Measurements from ENCODE around the gene TRAP1. TPM values are rescaled to one million over a fixed set of nuclear protein-coding genes. Genes with fewer than 3 reads are reported as not detected.

Gene TRAP1
- total RNA-seq, 6 experiments from 2014 or later: 97.6 to 118 (median 103) TPM

DNA sequence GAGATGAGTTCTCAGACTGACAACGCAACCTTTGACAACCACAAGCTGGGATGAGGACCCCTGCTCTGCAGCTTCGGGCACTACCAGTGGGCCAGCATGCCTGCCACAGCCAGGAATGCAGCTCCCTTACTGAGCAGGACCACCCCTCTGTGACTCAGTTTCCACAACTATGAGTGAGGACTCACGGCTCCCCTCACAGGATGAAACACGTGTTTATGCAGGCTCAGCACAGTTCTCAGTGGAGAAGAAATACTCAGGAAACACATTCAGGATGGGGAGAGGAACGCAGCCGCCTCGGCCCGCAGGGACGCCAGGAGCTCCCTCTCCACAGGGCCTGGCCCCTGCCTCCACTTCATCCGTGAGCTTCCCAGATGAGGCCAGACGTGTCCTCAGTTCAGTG, 48.7 kb downstream of the TRAP1 start:
- no peak for DNase-seq
- peaks cover 8% of the 10 kb centered on the region for H3K4me1 Mint-ChIP-seq (ENCODE audit: low read depth)
- no peak overlapping the region for H3K4me3 Mint-ChIP-seq
- H3K27ac Mint-ChIP-seq: no peak overlapping the region
- peaks cover 45% of the 10 kb centered on the region for H3K36me3 Mint-ChIP-seq (ENCODE audit: low read depth)
- H3K27me3 Mint-ChIP-seq (ENCODE audit: insufficient read depth): no peaks in the 10 kb centered on the region; the same call in none of the 2 replicates
- TF ChIP-seq, protein P1, sequence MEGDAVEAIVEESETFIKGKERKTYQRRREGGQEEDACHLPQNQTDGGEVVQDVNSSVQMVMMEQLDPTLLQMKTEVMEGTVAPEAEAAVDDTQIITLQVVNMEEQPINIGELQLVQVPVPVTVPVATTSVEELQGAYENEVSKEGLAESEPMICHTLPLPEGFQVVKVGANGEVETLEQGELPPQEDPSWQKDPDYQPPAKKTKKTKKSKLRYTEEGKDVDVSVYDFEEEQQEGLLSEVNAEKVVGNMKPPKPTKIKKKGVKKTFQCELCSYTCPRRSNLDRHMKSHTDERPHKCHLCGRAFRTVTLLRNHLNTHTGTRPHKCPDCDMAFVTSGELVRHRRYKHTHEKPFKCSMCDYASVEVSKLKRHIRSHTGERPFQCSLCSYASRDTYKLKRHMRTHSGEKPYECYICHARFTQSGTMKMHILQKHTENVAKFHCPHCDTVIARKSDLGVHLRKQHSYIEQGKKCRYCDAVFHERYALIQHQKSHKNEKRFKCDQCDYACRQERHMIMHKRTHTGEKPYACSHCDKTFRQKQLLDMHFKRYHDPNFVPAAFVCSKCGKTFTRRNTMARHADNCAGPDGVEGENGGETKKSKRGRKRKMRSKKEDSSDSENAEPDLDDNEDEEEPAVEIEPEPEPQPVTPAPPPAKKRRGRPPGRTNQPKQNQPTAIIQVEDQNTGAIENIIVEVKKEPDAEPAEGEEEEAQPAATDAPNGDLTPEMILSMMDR (IDR thresholded peaks at IDR 0.05): no peak
- H3K9me3 Mint-ChIP-seq: peaks cover 20% of the 10 kb centered on the region

DNA sequence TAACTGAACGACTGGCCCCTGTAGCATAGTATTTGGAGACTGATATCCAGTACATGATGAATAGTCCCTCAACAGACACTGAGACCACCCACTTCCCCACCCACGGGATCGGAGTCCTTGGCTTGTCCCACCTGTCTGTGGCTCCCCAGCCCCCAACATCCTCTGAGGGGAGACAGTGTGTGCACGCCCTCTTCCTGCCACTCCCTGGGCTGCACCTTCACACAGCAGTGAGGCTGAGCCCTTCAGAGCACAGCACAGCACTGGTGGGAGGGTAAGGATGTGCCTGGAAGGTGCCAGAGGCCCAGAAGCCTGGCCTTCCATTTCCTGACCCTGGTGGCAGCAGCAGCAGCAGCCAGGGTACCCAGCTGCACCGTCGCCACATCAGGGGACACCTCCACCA, 51.8 kb downstream of the TRAP1 start:
- H3K27ac Mint-ChIP-seq: no peak overlapping the region
- H3K27me3 Mint-ChIP-seq (ENCODE audit: insufficient read depth): peaks cover 2% of the 10 kb centered on the region
- H3K4me3 Mint-ChIP-seq: no peak overlapping the region
- H3K36me3 Mint-ChIP-seq (ENCODE audit: low read depth): peaks cover 37% of the 10 kb centered on the region
- TF ChIP-seq, protein P1 (IDR thresholded peaks at IDR 0.05): no peak
- DNase-seq: no peak
- H3K9me3 Mint-ChIP-seq: peaks cover 20% of the 10 kb centered on the region
- peaks cover 8% of the 10 kb centered on the region for H3K4me1 Mint-ChIP-seq (ENCODE audit: low read depth)

DNA sequence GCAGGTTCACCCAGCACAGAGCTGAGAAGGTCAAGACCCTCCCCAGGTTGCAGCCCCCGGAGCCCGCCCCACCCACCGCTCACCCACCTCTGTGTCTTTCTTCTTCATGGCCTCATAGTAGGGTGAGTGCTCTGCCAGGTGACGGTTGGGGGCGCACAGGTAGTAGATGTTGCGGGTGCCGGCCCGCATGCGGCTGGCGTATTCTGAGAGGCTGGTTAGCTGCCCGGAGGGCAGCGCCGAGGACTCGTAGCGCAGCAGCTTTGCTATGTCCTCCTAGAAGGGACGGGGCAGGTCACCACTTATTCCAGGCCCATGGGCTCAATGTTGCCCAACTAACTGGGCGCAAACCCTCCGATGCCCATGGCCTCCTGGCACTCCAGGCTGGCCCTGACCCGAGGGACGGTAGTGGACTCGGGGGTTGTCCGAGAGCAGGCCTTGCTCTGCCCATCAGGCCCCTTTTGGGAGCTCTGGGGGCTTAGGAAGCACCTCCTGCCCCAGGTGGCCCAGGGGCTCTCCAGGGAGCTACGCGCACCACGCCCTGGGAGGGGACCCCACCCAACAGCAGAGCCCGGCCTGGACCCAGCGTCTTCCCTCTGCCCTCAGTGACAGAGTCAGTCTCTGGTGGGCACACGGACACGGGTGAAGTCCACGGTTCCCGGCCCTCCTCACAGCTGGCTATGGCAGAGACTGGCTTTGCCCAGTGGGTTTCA, 53.0 kb downstream of the TRAP1 start:
- Mint-ChIP-seq H3K27me3 (ENCODE audit: insufficient read depth) (peaks cover 2% of the 10 kb centered on the region), H3K36me3 (ENCODE audit: low read depth) (peaks cover 33% of the 10 kb centered on the region), H3K4me3 (no peak overlapping the region), H3K9me3 (peaks cover 13% of the 10 kb centered on the region), H3K27ac (no peak overlapping the region; the same call in 1 of the 2 replicates), H3K4me1 (ENCODE audit: low read depth) (peaks cover under 1% of the 10 kb centered on the region)
- DNase-seq: no peak
- TF ChIP-seq, protein P1 (IDR thresholded peaks at IDR 0.05): no peak

DNA sequence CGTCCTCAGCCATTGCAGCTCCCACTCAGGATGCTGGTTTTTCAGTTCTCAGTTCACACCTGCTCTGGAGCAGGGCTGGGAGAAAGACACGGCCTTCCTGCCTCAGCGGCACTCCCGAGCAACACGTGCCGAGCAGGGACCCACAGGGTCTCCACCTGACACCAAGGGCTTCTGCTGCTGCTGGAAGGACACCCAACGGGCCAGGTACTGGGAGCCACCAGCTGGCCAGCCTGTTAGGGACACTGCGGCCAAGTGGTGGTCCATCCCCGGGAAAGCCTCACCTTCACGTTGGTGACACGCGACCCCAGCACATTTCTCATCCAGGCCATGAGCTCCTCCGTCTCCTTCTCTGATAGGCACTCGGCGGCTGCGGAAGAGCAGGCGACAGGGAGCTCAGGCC, 54.7 kb downstream of the TRAP1 start:
- Mint-ChIP-seq H3K4me1 (ENCODE audit: low read depth) (no peaks in the 10 kb centered on the region; the same call in 1 of the 2 replicates), H3K36me3 (ENCODE audit: low read depth) (peaks cover 27% of the 10 kb centered on the region), H3K9me3 (peaks cover 3% of the 10 kb centered on the region; the same call in 1 of the 2 replicates), H3K4me3 (no peak overlapping the region), H3K27ac (no peak overlapping the region), H3K27me3 (ENCODE audit: insufficient read depth) (peaks cover 4% of the 10 kb centered on the region)
- DNase-seq: no peak
- TF ChIP-seq, protein P1 (IDR thresholded peaks at IDR 0.05): no peak

DNA sequence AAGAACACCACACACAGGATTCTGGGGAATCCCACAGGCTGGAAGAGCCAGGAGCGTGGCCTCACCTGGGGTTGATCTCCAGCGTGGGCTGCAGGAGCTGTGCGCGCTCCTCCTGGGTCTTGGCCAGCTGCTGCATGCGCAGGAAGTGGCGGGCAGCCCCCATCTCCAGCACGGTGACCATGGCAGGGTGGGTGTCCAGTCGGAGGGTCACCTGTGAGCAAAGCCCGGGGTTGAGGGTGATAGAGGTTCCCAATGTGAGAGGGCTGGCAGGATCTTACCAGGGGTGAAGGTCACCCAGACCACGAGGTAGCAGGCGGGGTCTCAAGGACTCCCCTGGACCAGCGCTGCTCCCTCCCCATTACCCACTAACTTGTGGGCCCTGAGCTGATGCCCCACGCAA, 55.4 kb downstream of the TRAP1 start:
- no peak overlapping the region for H3K4me3 Mint-ChIP-seq
- H3K27me3 Mint-ChIP-seq (ENCODE audit: insufficient read depth): peaks cover 5% of the 10 kb centered on the region
- H3K36me3 Mint-ChIP-seq (ENCODE audit: low read depth): peaks cover 31% of the 10 kb centered on the region
- DNase-seq: no peak
- H3K9me3 Mint-ChIP-seq: peaks cover 1% of the 10 kb centered on the region; the same call in 1 of the 2 replicates
- H3K27ac Mint-ChIP-seq: no peak overlapping the region
- TF ChIP-seq, protein P1 (IDR thresholded peaks at IDR 0.05): no peak
- no peaks in the 10 kb centered on the region; the same call in 1 of the 2 replicates for H3K4me1 Mint-ChIP-seq (ENCODE audit: low read depth)
